GM23338 (cell line): ENCODE measurements around the gene CAMTA1. TPM values are rescaled to one million over a fixed set of nuclear protein-coding genes. Genes with fewer than 3 reads are reported as not detected.

Experiments
- ATAC-seq: fragments of 200-7000 bp; cut with Tn5 transposase; 3 replicates; pipeline ENCODE4 v1.9.1; 2020
- DNase-seq: peaks from one replicate; pipeline ENCODE4 v3.0.0-alpha.2; 2015; ENCODE audit warnings: low spot score
- H2AFZ ChIP-seq: fragments of 200-600 bp; sonication (generic); 2 replicates; pipeline ENCODE4 v1.8.0; 2016; ENCODE audit warnings: antibody characterized with exemption, mild to moderate bottlenecking, moderate library complexity
- H3F3A ChIP-seq: fragments of 200-600 bp; sonication (generic); replicated peaks from 2 replicates; pipeline ENCODE4 v1.8.0; 2017; ENCODE audit warnings: antibody characterized with exemption, mixed run types, low read depth
- H3K27ac ChIP-seq: fragments of 200-600 bp; sonication (generic); 2 replicates; pipeline ENCODE4 v1.6.1; 2016; ENCODE audit warnings: low read depth
- H3K27me3 ChIP-seq: fragments of 200-600 bp; sonication (generic); 2 replicates; pipeline ENCODE4 v1.8.0; 2016; ENCODE audit warnings: mild to moderate bottlenecking, mixed run types, moderate library complexity; ENCODE audit not compliant: insufficient read depth
- H3K36me3 ChIP-seq: fragments of 200-600 bp; sonication (generic); 2 replicates; pipeline ENCODE4 v1.8.0; 2016; ENCODE audit warnings: mild to moderate bottlenecking; ENCODE audit not compliant: insufficient read depth
- H3K4me1 ChIP-seq: fragments of 200-600 bp; sonication (generic); 2 replicates; pipeline ENCODE4 v1.8.0; 2016; ENCODE audit warnings: mild to moderate bottlenecking, moderate library complexity; ENCODE audit not compliant: insufficient read depth
- H3K4me2 ChIP-seq: fragments of 200-600 bp; sonication (generic); 2 replicates; pipeline ENCODE4 v1.7.1; 2017; ENCODE audit warnings: mixed run types
- H3K4me3 ChIP-seq: fragments of 200-600 bp; sonication (generic); 2 replicates; pipeline ENCODE4 v1.6.1; 2016; ENCODE audit warnings: mixed run types
- H3K79me2 ChIP-seq: fragments of 200-600 bp; sonication (generic); replicated peaks from 2 replicates; pipeline ENCODE4 v1.8.0; 2017; ENCODE audit warnings: mild to moderate bottlenecking; ENCODE audit not compliant: insufficient read depth
- H3K9me2 ChIP-seq: fragments of 200-600 bp; sonication (generic); 2 replicates; pipeline ENCODE4 v1.8.0; 2017; ENCODE audit not compliant: insufficient read depth
- H4K20me1 ChIP-seq: fragments of 200-600 bp; sonication (generic); replicated peaks from 2 replicates; pipeline ENCODE4 v1.8.0; 2017; ENCODE audit warnings: mild to moderate bottlenecking; ENCODE audit not compliant: insufficient read depth
- H3K27ac Mint-ChIP-seq: 2 replicates; pipeline ENCODE4 v1.8.0; 2020; ENCODE audit warnings: inconsistent platforms, mild to moderate bottlenecking, moderate library complexity, mixed read lengths
- H3K27me3 Mint-ChIP-seq: 3 replicates; pipeline ENCODE4 v1.8.0; 2022; ENCODE audit warnings: low read depth, mild to moderate bottlenecking, moderate library complexity, mixed read lengths, inconsistent platforms; ENCODE audit not compliant: insufficient read depth, poor library complexity
- H3K36me3 Mint-ChIP-seq: 3 replicates; pipeline ENCODE4 v1.8.0; 2021; ENCODE audit warnings: low read depth, mild to moderate bottlenecking, inconsistent platforms, moderate library complexity, mixed read lengths
- H3K4me1 Mint-ChIP-seq: 3 replicates; pipeline ENCODE4 v1.8.0; 2020; ENCODE audit warnings: mild to moderate bottlenecking, inconsistent platforms, mixed read lengths
- H3K4me3 Mint-ChIP-seq: 3 replicates; pipeline ENCODE4 v1.8.0; 2021; ENCODE audit warnings: moderate library complexity, mild to moderate bottlenecking, inconsistent platforms, mixed read lengths
- H3K9me3 Mint-ChIP-seq: 3 replicates; pipeline ENCODE4 v1.8.0; 2020; ENCODE audit warnings: moderate library complexity, mild to moderate bottlenecking, inconsistent platforms, mixed read lengths
- CREB1 ChIP-seq: fragments of 250-450 bp; sonication (Bioruptor Pico); IDR thresholded peaks from 2 replicates; pipeline ENCODE4 v1.5.0; 2020; ENCODE audit warnings: low read depth, mild to moderate bottlenecking, moderate library complexity
- CTCF ChIP-seq, 2 experiments: fragments of 200-600 bp in 1 of 2; sonication (generic) in 1 of 2; conservative IDR thresholded peaks; 2 replicates each; pipeline versions ENCODE4 v1.5.1 to v1.6.1; 2016 to 2017; ENCODE audit warnings: antibody characterized with exemption in 2 of 2, low read depth in 2 of 2, mild to moderate bottlenecking in 2 of 2, moderate library complexity in 1 of 2
- EZH2 ChIP-seq: fragments of 200-600 bp; sonication (generic); IDR thresholded peaks from one replicate; pipeline ENCODE4 v1.8.0; 2017; ENCODE audit warnings: antibody characterized with exemption, mild to moderate bottlenecking, low read depth; ENCODE audit not compliant: unreplicated experiment
- POLR2AphosphoS5 ChIP-seq: IDR thresholded peaks from 2 replicates; pipeline ENCODE4 v1.6.1; 2016; ENCODE audit warnings: antibody characterized with exemption, low read depth
- STAT1 ChIP-seq: IDR thresholded peaks from one replicate; pipeline ENCODE4 v1.6.1; 2016; ENCODE audit warnings: antibody characterized with exemption; ENCODE audit not compliant: unreplicated experiment
- ZNF462 ChIP-seq: fragments of 250-450 bp; sonication (Bioruptor Pico); IDR thresholded peaks from 2 replicates; pipeline ENCODE4 v1.5.0; 2020; ENCODE audit warnings: mild to moderate bottlenecking, moderate library complexity
- polyA plus RNA-seq: library from polyadenylated mRNA; unstranded; fragments of >200 nt; fragmentation: Nextera tagmentation; extraction: Ambion mirVana; gene quantifications from 2 replicates; pipeline ENCODE4 v1.2.1, GENCODE V29; 2016
- total RNA-seq: library from RNA; depleted of rRNA; stranded (reverse); fragments of >200 nt; shearing (Covaris generic); gene quantifications from 2 replicates; pipeline ENCODE4 v1.2.3, GENCODE V29; 2014
- TF ChIP-seq, protein P1 (sequence below): IDR thresholded peaks from one replicate; pipeline ENCODE4 v1.6.1; 2018; ENCODE audit warnings: antibody characterized with exemption; ENCODE audit not compliant: unreplicated experiment

CAMTA1 gene
- total and polyA plus RNA-seq, 2 experiments from 2014 or later, result 115 to 519 TPM

GRCh38 chr1:7265771-7266371, 480.6 kb downstream of the CAMTA1 start:
- H3K4me3 Mint-ChIP-seq, result no peak overlapping the region
- ATAC-seq (no peak), DNase-seq (no peak)
- Histone ChIP-seq H4K20me1 (no peaks in the 10 kb centered on the region), H3K27ac (no peak overlapping the region), H3K4me1 (no peaks in the 10 kb centered on the region), H3K4me3 (no peak overlapping the region), H3K4me2 (no peak overlapping the region), H3K9me2 (no peaks in the 10 kb centered on the region), H2AFZ (no peak overlapping the region), H3F3A (no peaks in the 10 kb centered on the region), H3K79me2 (no peaks in the 10 kb centered on the region), H3K36me3 (no peaks in the 10 kb centered on the region), H3K27me3 (no peaks in the 10 kb centered on the region)
- H3K27ac Mint-ChIP-seq, result no peak overlapping the region
- H3K27me3 Mint-ChIP-seq, result no peaks in the 10 kb centered on the region
- peaks cover 17% of the 10 kb centered on the region for H3K9me3 Mint-ChIP-seq
- peaks cover 4% of the 10 kb centered on the region; the same call in 1 of the 3 replicates for H3K4me1 Mint-ChIP-seq
- TF ChIP-seq EZH2 (no peak), CTCF (conservative IDR thresholded peaks at IDR 0.05; ENCODE audit: low read depth in 2 of 2) (no peak), POLR2AphosphoS5 (no peak), STAT1 (no peak), ZNF462 (CRISPR knock-in tag) (no peak), CREB1 (CRISPR knock-in tag) (no peak)
- TF ChIP-seq, protein P1, sequence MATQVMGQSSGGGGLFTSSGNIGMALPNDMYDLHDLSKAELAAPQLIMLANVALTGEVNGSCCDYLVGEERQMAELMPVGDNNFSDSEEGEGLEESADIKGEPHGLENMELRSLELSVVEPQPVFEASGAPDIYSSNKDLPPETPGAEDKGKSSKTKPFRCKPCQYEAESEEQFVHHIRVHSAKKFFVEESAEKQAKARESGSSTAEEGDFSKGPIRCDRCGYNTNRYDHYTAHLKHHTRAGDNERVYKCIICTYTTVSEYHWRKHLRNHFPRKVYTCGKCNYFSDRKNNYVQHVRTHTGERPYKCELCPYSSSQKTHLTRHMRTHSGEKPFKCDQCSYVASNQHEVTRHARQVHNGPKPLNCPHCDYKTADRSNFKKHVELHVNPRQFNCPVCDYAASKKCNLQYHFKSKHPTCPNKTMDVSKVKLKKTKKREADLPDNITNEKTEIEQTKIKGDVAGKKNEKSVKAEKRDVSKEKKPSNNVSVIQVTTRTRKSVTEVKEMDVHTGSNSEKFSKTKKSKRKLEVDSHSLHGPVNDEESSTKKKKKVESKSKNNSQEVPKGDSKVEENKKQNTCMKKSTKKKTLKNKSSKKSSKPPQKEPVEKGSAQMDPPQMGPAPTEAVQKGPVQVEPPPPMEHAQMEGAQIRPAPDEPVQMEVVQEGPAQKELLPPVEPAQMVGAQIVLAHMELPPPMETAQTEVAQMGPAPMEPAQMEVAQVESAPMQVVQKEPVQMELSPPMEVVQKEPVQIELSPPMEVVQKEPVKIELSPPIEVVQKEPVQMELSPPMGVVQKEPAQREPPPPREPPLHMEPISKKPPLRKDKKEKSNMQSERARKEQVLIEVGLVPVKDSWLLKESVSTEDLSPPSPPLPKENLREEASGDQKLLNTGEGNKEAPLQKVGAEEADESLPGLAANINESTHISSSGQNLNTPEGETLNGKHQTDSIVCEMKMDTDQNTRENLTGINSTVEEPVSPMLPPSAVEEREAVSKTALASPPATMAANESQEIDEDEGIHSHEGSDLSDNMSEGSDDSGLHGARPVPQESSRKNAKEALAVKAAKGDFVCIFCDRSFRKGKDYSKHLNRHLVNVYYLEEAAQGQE, result no peak
- H3K36me3 Mint-ChIP-seq, result peaks cover 12% of the 10 kb centered on the region; the same call in 2 of the 3 replicates
